ENCODE data around the gene RAB28. TPM values are rescaled to one million over a fixed set of nuclear protein-coding genes. Genes with fewer than 3 reads are reported as not detected.

The RAB28 gene
- total and polyA plus RNA-seq, 9 of the 15 experiments (the other 6 are each of a cell fraction or from before 2014, with no cell fraction given) = 6.7 to 40.4 (median 23.0) TPM

- TF ChIP-seq PHF21A (IDR thresholded peaks at IDR 0.05; ENCODE audit: borderline replicate concordance, low read depth) (no peak), THRAP3 (IDR thresholded peaks at IDR 0.05; ENCODE audit: borderline replicate concordance) (no peak), SMAD3 (CRISPR knock-in tag; conservative IDR thresholded peaks at IDR 0.05) (no peak), SRSF1 (IDR thresholded peaks at IDR 0.05; ENCODE audit: low read depth, low read length) (no peak), ZNF699 (CRISPR knock-in tag; IDR thresholded peaks at IDR 0.05; ENCODE audit: insufficient replicate concordance) (no peak), YBX1 (IDR thresholded peaks at IDR 0.05) (no peak), GABPA (tag; conservative IDR thresholded peaks at IDR 0.05; ENCODE audit: low read depth) (no peak), PHB (CRISPR knock-in tag; IDR thresholded peaks at IDR 0.05) (no peak), CGGBP1 (CRISPR knock-in tag; IDR thresholded peaks at IDR 0.05) (no peak), ZKSCAN3 (CRISPR knock-in tag; IDR thresholded peaks at IDR 0.05) (no peak), ATF2 (CRISPR knock-in tag; IDR thresholded peaks at IDR 0.05) (no peak), HNRNPUL1 (IDR thresholded peaks at IDR 0.05; ENCODE audit: low read length) (no peak), ZNF592 (IDR thresholded peaks at IDR 0.05) (no peak), BCOR (IDR thresholded peaks at IDR 0.05) (no peak), ZNF347 (CRISPR knock-in tag; IDR thresholded peaks at IDR 0.05; ENCODE audit: low read depth) (no peak)
- TF ChIP-seq, protein P1, sequence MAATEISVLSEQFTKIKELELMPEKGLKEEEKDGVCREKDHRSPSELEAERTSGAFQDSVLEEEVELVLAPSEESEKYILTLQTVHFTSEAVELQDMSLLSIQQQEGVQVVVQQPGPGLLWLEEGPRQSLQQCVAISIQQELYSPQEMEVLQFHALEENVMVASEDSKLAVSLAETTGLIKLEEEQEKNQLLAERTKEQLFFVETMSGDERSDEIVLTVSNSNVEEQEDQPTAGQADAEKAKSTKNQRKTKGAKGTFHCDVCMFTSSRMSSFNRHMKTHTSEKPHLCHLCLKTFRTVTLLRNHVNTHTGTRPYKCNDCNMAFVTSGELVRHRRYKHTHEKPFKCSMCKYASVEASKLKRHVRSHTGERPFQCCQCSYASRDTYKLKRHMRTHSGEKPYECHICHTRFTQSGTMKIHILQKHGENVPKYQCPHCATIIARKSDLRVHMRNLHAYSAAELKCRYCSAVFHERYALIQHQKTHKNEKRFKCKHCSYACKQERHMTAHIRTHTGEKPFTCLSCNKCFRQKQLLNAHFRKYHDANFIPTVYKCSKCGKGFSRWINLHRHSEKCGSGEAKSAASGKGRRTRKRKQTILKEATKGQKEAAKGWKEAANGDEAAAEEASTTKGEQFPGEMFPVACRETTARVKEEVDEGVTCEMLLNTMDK (IDR thresholded peaks at IDR 0.05; ENCODE audit: borderline replicate concordance, insufficient read depth, low read depth, low read length, poor library complexity, severe bottlenecking) = no peak
- TF ChIP-seq, protein P2, sequence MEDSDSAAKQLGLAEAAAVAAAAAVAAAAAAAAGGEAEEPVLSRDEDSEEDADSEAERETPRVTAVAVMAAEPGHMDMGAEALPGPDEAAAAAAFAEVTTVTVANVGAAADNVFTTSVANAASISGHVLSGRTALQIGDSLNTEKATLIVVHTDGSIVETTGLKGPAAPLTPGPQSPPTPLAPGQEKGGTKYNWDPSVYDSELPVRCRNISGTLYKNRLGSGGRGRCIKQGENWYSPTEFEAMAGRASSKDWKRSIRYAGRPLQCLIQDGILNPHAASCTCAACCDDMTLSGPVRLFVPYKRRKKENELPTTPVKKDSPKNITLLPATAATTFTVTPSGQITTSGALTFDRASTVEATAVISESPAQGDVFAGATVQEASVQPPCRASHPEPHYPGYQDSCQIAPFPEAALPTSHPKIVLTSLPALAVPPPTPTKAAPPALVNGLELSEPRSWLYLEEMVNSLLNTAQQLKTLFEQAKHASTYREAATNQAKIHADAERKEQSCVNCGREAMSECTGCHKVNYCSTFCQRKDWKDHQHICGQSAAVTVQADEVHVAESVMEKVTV (CRISPR knock-in tag; IDR thresholded peaks at IDR 0.05) = no peak
- TF ChIP-seq, protein P3, sequence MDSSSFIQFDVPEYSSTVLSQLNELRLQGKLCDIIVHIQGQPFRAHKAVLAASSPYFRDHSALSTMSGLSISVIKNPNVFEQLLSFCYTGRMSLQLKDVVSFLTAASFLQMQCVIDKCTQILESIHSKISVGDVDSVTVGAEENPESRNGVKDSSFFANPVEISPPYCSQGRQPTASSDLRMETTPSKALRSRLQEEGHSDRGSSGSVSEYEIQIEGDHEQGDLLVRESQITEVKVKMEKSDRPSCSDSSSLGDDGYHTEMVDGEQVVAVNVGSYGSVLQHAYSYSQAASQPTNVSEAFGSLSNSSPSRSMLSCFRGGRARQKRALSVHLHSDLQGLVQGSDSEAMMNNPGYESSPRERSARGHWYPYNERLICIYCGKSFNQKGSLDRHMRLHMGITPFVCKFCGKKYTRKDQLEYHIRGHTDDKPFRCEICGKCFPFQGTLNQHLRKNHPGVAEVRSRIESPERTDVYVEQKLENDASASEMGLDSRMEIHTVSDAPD (CRISPR knock-in tag; IDR thresholded peaks at IDR 0.05) = no peak
Measured at GRCh38 chr4:13484122-13484748, at the start of gene RAB28 (continued).
